GM12873 (cell line): Measurements from ENCODE around the gene CENPX.

Experiments used
- TF ChIP-seq, protein P1 (sequence below): IDR thresholded peaks from 2 replicates; pipeline ENCODE4 v1.5.1; 2012; ENCODE audit warnings: low read depth, mild to moderate bottlenecking, moderate library complexity, low read length, control low read depth; ENCODE audit not compliant: insufficient read depth; ENCODE audit errors: missing control alignments

Gene CENPX

DNA sequence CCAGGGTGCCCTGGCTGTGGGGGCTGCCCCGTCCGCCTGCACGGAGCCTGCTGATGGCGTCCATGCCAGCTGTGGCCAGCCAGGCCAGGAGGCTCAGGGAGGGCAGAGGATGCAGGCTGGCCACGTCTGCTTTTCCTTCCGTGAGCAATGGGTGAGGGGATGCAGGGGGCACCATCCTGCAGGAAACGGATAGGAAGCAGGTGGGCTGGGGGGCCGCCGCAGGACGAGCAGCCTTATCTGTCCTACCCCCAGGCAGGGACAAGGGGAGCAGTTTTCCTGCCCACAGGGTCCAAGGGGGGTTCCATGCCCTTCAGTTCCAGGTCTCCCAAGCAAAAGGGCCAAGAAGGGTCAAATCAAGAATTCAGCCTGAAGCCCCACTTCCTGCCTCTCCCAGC is 36.2 kb upstream of the CENPX start:
- TF ChIP-seq, protein P1, sequence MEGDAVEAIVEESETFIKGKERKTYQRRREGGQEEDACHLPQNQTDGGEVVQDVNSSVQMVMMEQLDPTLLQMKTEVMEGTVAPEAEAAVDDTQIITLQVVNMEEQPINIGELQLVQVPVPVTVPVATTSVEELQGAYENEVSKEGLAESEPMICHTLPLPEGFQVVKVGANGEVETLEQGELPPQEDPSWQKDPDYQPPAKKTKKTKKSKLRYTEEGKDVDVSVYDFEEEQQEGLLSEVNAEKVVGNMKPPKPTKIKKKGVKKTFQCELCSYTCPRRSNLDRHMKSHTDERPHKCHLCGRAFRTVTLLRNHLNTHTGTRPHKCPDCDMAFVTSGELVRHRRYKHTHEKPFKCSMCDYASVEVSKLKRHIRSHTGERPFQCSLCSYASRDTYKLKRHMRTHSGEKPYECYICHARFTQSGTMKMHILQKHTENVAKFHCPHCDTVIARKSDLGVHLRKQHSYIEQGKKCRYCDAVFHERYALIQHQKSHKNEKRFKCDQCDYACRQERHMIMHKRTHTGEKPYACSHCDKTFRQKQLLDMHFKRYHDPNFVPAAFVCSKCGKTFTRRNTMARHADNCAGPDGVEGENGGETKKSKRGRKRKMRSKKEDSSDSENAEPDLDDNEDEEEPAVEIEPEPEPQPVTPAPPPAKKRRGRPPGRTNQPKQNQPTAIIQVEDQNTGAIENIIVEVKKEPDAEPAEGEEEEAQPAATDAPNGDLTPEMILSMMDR: no peak

DNA sequence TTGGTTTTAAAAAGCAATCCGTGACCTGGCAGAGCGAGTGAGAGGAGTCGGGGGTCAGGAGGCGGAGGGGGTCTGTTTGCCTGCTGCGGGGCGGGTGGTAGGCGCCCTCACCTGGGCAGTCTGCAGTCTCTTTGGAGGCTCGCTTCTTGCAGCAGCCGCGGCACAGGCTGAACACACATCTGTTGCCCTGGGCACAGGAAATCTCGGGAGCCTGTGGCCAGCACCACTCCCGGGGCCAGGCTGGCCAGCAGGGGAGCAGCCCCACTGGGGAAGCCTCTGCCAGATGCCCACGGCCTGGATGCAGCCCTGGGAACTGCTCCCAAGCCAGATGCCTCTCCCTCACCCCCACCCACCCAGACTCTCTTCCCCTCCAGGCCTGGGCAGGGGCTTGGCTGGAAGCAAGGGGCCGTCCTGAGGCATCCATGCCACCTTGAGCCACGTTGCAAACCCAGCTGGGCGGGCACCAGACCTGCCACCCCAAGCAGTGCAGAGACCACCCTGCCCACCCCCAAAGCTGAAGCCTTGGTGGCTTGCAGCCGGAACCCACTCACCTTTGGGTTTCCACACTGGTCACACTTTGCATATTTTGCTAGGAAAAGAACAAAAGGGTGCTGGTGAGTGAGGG is 35.7 kb upstream of the CENPX start:
- TF ChIP-seq, protein P1: no peak

DNA sequence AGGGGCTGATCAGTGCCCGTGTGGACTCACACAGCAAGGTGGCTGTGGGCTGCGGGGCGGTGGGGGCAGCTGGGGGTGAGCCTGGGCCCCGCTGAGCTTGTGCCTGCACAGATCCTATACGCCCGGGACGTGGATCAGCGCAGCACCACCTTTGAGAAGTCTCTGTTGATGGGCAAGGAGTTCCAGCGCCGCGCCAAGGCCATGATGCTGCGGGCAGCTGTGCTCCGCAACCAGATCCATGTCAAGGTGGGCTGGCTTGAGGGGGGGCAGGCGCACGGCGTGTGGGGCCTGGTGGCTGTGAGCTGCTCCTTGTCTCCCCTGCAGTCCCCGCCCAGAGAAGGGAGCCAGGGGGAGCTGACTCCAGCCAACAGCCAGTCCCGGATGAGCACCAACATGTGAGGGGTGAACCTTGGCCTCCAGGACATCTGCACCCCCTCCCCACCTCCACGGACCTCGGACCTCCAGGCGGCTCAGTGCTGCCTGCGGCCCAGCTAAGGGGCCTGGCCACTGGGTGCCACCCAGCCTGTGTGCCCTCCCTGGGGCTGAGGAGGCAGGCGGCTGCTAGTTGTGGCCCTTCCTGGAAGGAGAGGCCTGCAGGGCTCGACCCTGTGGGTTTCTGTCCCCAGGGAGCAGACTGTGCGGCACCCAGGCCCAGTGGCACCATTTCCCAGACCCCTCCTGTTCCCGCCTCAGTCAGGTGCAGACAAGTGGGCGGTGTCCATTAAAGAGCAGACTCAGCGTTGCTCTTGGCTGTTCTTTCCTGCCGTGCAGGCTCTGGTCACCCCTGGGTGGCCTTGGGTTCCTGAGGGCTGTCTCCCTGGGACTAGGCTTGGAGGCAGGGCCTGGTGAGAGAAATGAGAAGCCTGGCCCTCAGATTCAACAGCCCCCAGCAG is 34.3 kb upstream of the CENPX start:
- TF ChIP-seq, protein P1: no peak

DNA sequence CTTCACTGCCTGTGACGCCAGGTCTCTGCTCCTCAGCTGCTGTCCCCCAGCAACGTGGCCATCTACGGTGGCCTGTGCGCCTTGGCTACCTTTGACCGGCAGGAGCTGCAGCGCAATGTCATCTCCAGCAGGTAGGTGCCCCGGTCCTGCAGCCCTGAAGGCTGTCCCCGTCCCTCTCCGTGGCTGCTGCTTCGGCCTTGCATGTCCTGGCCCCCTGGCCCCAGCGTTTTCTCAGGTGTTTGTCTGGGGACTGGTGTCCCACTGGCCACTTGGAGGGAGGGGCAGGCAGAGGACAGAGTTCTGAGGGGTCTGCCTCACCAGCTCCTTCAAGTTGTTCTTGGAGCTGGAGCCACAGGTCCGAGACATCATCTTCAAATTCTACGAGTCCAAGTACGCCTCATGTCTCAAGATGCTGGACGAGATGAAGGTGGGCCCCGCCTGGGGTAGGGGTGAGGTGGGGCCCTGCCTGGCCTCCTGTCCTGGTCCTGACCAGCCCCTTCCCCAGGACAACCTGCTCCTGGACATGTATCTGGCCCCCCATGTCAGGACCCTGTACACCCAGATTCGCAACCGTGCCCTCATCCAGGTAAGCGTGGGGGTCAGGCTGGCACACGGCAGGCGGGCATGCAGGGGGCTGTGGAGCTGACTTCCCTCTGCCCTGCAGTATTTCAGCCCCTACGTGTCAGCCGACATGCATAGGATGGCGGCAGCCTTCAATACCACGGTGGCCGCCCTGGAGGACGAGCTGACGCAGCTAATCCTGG is 33.5 kb upstream of the CENPX start:
- TF ChIP-seq, protein P1: no peak

DNA sequence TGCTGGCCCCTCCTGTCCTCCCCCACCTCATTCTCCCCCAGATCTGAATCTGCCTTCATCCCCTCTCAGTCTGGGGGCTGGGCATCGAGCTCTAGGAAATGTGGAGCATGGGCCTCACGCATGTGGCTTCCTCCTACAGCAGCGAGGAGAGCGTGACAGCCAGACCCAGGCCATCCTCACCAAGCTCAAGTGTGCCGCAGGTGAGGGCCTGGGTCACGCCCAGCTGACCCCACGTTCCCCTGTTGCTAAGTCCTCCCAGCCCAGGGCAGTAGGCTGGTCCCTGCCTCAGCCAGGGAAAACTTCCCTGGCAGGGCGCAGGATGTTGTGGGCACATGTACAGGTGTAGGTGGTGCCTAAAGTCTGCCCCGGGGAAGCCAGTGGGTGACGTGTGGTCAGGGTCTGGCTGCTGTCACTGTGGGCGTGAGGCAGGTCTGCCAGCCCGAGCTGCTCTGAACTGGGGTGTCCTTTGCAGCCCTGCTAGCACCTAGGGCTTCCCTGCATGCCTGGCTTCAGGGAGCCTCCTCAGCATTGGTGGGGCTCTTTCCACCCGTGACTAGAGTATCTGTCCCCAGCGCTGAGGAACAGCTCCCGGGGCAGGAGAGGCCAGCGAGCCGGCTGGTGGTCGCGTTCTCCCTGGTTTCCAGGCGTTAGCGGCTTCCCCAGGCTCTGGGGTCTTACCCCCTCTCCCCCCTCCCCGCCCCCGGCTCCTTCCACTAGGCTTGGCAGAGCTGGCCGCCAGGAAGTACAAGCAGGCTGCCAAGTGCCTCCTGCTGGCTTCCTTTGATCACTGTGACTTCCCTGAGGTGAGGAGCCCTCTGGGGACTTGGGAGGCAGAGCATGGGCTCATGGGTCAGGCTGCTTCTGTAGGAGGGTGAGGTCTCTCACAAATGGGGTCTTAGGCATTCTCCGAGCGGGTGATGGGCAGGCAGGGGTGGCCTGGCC is 32.6 kb upstream of the CENPX start:
- TF ChIP-seq, protein P1: no peak

DNA sequence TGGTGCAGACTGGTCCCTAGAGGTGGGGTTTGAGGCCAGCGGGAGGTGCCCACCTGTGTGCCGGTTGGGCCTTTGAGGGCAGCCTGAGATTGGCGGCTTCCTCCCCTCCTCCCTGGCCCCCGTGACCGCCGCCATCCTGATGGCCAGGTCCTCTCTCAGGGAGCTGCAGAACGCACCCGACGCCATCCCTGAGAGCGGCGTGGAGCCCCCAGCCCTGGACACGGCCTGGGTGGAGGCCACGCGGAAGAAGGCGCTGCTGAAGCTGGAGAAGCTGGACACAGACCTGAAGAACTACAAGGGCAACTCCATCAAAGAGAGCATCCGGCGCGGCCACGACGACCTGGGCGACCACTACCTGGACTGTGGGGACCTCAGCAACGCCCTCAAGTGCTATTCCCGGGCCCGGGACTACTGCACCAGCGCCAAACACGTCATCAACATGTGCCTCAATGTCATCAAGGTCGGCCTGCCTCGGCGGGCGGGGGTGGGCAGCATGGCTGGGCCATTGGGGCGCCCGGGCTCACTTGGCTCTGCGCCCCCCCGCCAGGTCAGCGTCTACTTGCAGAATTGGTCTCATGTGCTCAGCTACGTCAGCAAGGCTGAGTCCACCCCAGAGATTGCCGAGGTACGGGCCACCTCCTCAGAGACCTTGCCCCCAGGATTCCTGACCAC is 31.8 kb upstream of the CENPX start:
- TF ChIP-seq, protein P1: no peak
